ENCODE data around the gene RAB33A. TPM values are rescaled to one million over a fixed set of nuclear protein-coding genes. Genes with fewer than 3 reads are reported as not detected.

RAB33A gene
- total RNA-seq, 4 donors from 2014 or later: 1.5 to 3.0 (median 1.8) TPM; not detected in 1

DNA sequence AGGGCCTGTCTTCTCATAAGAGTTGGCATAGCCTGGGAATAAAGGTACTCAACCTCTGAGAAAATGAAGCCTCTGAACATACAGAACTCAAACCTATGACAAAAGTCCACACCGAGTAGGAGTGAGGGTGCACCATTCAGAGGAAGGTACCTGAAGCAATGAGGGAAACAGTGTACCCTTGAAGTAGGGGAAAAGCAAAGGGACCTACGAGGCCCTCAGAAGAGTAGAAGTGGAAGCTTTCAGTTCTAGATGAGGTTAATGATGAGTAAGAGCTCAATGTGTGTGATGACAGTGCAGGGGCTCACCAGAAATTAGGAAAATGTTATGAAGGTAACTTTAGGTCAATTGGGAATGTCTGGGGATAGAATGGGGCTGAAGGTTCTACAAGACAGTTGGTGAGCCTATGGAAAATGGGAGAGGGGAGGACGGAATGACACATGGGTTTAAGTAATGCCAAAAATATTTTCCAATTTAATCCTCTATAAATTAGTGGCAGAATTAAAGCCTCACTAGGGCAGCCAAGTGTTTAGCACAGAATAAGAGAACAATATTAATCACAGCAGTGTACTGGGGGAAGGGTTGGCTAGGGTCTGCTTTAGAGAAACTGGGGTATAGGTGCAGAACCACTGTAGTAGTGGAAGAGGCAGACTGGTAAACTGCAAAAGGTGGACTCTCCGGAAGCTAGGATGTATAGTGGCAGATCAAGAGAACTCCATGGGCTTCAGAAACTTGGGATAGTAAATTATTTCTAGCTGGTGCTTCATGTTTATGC, 39.8 kb downstream of the RAB33A start:
- TF ChIP-seq POLR2A (IDR thresholded peaks at IDR 0.05): no peak
- TF ChIP-seq, protein P1, sequence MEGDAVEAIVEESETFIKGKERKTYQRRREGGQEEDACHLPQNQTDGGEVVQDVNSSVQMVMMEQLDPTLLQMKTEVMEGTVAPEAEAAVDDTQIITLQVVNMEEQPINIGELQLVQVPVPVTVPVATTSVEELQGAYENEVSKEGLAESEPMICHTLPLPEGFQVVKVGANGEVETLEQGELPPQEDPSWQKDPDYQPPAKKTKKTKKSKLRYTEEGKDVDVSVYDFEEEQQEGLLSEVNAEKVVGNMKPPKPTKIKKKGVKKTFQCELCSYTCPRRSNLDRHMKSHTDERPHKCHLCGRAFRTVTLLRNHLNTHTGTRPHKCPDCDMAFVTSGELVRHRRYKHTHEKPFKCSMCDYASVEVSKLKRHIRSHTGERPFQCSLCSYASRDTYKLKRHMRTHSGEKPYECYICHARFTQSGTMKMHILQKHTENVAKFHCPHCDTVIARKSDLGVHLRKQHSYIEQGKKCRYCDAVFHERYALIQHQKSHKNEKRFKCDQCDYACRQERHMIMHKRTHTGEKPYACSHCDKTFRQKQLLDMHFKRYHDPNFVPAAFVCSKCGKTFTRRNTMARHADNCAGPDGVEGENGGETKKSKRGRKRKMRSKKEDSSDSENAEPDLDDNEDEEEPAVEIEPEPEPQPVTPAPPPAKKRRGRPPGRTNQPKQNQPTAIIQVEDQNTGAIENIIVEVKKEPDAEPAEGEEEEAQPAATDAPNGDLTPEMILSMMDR (IDR thresholded peaks at IDR 0.05): no peak
- no peaks in the 10 kb centered on the region for H3K4me1 ChIP-seq
- DNase-seq: no peak
- H3K27ac ChIP-seq: no peak overlapping the region
- intact Hi-C loops (cut with DNase I; ENCODE audit: low total_unique reads): no loop called here
- H3K9me3 ChIP-seq: no peaks in the 10 kb centered on the region
- no peaks in the 10 kb centered on the region for H3K36me3 ChIP-seq
- H3K27me3 ChIP-seq: peaks cover 0 to 4% of the 10 kb centered on the region in 2 donors
- no peak overlapping the region for H3K4me3 ChIP-seq

- Histone ChIP-seq H3K9me3 (no peaks in the 10 kb centered on the region), H3K27me3 (peaks cover 0 to 4% of the 10 kb centered on the region in 2 donors), H3K36me3 (no peaks in the 10 kb centered on the region), H3K4me3 (no peak overlapping the region), H3K27ac (no peak overlapping the region), H3K4me1 (no peaks in the 10 kb centered on the region)
- TF ChIP-seq, protein P1 (IDR thresholded peaks at IDR 0.05): no peak
- TF ChIP-seq POLR2A (IDR thresholded peaks at IDR 0.05): no peak
- intact Hi-C loops (cut with DNase I; ENCODE audit: low total_unique reads): no loop called here
- DNase-seq: no peak
These were observed 40.6 kb downstream of the RAB33A start for GRCh38 chrX:130212371-130212770.

GRCh38 chrX:130213376-130213775, 41.6 kb downstream of the RAB33A start:
- Histone ChIP-seq H3K27ac (no peak overlapping the region), H3K27me3 (peaks cover 0 to 4% of the 10 kb centered on the region in 2 donors), H3K36me3 (no peaks in the 10 kb centered on the region), H3K9me3 (no peaks in the 10 kb centered on the region), H3K4me3 (no peak overlapping the region), H3K4me1 (no peaks in the 10 kb centered on the region)
- no peak for DNase-seq
- intact Hi-C loops (cut with DNase I; ENCODE audit: low total_unique reads): no loop called here
- TF ChIP-seq, protein P1 (IDR thresholded peaks at IDR 0.05): no peak
- TF ChIP-seq POLR2A (IDR thresholded peaks at IDR 0.05): no peak

DNA sequence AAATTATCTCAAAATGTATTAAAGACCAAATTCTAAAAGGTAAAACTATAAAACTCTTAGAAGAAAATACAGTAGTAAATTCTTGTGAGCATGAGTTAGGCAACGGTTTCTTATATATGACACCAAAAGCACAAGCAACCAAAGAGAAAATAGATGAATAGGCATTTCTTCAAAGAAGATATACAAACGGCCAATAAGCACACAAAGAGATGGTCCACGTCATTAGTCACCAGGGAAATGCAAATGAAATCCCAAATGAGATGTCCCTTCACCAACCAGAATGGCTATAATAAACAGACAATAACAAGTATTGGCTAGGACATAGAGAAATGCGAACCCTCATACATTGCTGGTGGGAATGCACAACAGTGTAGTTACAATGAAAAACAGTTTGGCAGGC, 44.6 kb downstream of the RAB33A start:
- TF ChIP-seq, protein P1 (IDR thresholded peaks at IDR 0.05): no peak
- TF ChIP-seq POLR2A (IDR thresholded peaks at IDR 0.05): no peak
- Histone ChIP-seq H3K36me3 (no peaks in the 10 kb centered on the region), H3K4me1 (no peaks in the 10 kb centered on the region), H3K27me3 (no peaks in the 10 kb centered on the region), H3K4me3 (no peak overlapping the region), H3K27ac (no peak overlapping the region), H3K9me3 (no peaks in the 10 kb centered on the region)
- DNase-seq: no peak
- intact Hi-C loops (cut with DNase I; ENCODE audit: low total_unique reads): no loop called here

GRCh38 chrX:130224810-130225209, 53.0 kb downstream of the RAB33A start:
- intact Hi-C loops (cut with DNase I; ENCODE audit: low total_unique reads): no loop called here
- H3K4me1 ChIP-seq: no peaks in the 10 kb centered on the region
- DNase-seq: no peak

More at GRCh38 chrX:130224810-130225209, 53.0 kb downstream of the RAB33A start:
- no peak for TF ChIP-seq POLR2A (IDR thresholded peaks at IDR 0.05)
- TF ChIP-seq, protein P1 (IDR thresholded peaks at IDR 0.05): no peak
- Histone ChIP-seq H3K27me3 (no peaks in the 10 kb centered on the region), H3K4me3 (no peak overlapping the region), H3K36me3 (no peaks in the 10 kb centered on the region), H3K27ac (no peak overlapping the region), H3K9me3 (no peaks in the 10 kb centered on the region)
